ENCODE data around the gene BARX1. TPM values are rescaled to one million over a fixed set of nuclear protein-coding genes. Genes with fewer than 3 reads are reported as not detected.
"Not testable (repeated sequence)": the region's sequence is repeated elsewhere in the genome, so short reads cannot be mapped to it uniquely, and the experiment has no call there.

BARX1 gene
- total and polyA plus RNA-seq, 7 donors: not detected

DNA sequence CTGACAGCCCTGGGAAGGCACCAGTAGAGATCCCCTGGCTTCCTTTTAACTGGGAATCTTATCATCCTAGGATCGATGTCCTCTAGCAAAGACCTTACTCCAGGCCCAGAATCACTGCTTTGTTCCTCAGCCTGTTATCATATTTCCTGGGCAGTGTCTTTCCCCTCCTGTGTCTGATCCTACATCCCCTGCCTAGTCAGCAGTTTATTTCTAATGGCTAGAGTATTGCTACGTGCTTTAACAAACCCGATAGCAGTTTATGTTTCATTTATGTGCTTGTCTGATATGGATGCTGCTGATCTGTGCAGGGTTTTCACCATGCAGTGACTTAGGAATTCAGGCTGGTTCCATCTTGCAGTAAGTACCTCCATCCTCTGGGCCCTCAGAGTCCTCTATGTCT is 20.9 kb upstream of the BARX1 start:
- Histone ChIP-seq H3K36me3 (ENCODE audit: insufficient read depth in 1 of 2, low read depth in 1 of 2) (no peaks in the 10 kb centered on the region), H3K9me3 (peaks cover 5% of the 10 kb centered on the region), H3K4me1 (no peaks in the 10 kb centered on the region), H3K27ac (no peak overlapping the region), H3K4me3 (no peak overlapping the region), H3K27me3 (ENCODE audit: insufficient read depth in 3 of 3, low read length in 2 of 3) (peaks cover 0 to 10% (median 3%) of the 10 kb centered on the region in 3 donors)
- TF ChIP-seq, protein P1, sequence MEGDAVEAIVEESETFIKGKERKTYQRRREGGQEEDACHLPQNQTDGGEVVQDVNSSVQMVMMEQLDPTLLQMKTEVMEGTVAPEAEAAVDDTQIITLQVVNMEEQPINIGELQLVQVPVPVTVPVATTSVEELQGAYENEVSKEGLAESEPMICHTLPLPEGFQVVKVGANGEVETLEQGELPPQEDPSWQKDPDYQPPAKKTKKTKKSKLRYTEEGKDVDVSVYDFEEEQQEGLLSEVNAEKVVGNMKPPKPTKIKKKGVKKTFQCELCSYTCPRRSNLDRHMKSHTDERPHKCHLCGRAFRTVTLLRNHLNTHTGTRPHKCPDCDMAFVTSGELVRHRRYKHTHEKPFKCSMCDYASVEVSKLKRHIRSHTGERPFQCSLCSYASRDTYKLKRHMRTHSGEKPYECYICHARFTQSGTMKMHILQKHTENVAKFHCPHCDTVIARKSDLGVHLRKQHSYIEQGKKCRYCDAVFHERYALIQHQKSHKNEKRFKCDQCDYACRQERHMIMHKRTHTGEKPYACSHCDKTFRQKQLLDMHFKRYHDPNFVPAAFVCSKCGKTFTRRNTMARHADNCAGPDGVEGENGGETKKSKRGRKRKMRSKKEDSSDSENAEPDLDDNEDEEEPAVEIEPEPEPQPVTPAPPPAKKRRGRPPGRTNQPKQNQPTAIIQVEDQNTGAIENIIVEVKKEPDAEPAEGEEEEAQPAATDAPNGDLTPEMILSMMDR (IDR thresholded peaks at IDR 0.05): no peak
- 89 to 94% (median 89%) methylated on average over 3 of the region's 3 CpGs for WGBS, 3 donors
- intact Hi-C loops (cut with DNase I): no loop called here
- no peak for DNase-seq
- no peak for ATAC-seq

DNA sequence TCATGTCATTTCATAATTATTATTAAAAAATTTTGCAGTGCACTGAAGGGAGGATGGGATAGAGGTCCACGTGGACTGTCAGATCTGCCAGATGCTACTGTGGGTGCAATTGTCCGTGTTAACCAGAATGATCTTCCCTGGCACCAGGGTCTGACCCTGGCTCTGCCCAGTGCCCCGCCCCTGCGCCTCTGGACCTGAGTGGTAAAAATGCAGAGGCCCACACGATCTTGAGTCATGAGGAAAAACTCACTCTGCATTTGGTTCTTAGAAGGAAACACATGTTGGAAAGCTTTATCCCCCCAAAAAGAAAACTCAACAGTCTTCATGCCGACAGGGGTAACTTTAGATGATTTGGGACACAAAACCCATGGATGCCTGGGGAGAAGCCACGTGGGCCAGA is 20.1 kb upstream of the BARX1 start:
- Histone ChIP-seq H3K36me3 (ENCODE audit: insufficient read depth in 1 of 2, low read depth in 1 of 2) (no peaks in the 10 kb centered on the region), H3K27me3 (ENCODE audit: insufficient read depth in 3 of 3, low read length in 2 of 3) (peaks cover 0 to 8% (median 3%) of the 10 kb centered on the region in 3 donors), H3K9me3 (peaks cover 5% of the 10 kb centered on the region), H3K4me3 (no peak overlapping the region), H3K27ac (no peak overlapping the region), H3K4me1 (no peaks in the 10 kb centered on the region)
- WGBS, 3 donors: 72 to 84% (median 74%) methylated on average over 7 of the region's 7 CpGs
- intact Hi-C loops (cut with DNase I): no loop called here
- DNase-seq (no peak), ATAC-seq (no peak)
- TF ChIP-seq, protein P1 (IDR thresholded peaks at IDR 0.05): no peak

DNA sequence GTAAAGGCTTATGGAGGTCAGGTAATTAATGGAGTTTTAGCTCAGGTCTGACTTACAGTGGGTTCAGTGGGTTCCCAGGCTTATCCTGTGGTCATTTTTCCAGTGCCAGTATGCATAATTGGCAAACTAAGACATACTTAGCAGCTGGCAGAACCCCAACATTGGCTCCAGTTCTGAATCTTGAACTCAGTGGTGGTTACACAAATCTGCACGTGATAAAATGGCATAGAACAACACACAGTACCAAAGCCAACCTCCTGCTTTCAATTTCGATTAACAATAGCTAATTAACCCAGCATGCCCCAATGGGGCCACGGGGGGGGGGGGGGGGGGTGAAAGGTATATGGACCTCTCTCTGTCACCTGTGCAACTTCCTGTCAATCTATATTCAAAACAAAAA is 19.0 kb upstream of the BARX1 start:
- no peak for ATAC-seq
- TF ChIP-seq, protein P1 (IDR thresholded peaks at IDR 0.05): no peak
- no peaks in the 10 kb centered on the region for H3K4me1 ChIP-seq
- WGBS, 3 donors: 13 to 28% (median 22%) methylated on average over 2 to 3 of the region's 3 CpGs
- H3K9me3 ChIP-seq: peaks cover 5% of the 10 kb centered on the region
- intact Hi-C loops (cut with DNase I): no loop called here
- H3K27me3 ChIP-seq (ENCODE audit: insufficient read depth in 3 of 3, low read length in 2 of 3): peaks cover 0 to 3% (median 3%) of the 10 kb centered on the region in 3 donors
- no peak overlapping the region for H3K4me3 ChIP-seq
- no peak overlapping the region for H3K27ac ChIP-seq
- no peaks in the 10 kb centered on the region for H3K36me3 ChIP-seq (ENCODE audit: insufficient read depth in 1 of 2, low read depth in 1 of 2)
- DNase-seq: no peak

DNA sequence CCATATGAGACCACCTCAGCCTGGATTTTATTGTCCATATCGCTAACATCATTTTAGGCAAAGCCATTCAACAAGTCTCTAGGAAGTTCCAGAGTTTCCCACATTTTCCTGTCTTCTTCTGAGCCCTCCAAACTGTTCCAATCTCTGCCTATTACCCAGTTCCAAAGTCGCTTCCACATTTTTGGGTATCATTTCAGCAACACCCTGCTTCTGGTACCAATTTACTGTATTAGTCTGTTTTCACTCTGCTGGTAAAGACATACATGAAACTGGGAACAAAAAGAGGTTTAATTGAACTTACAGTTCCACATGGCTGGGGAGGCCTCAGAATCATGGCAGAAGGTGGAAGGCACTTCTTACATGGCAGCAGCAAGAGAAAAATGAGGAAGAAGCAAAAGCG is 17.5 kb upstream of the BARX1 start:
- H3K4me1 ChIP-seq; H3K36me3 ChIP-seq (ENCODE audit: insufficient read depth in 1 of 2, low read depth in 1 of 2); intact Hi-C loops (cut with DNase I); H3K4me3 ChIP-seq; H3K9me3 ChIP-seq; ATAC-seq; H3K27ac ChIP-seq; H3K27me3 ChIP-seq (ENCODE audit: insufficient read depth in 3 of 3, low read length in 2 of 3); DNase-seq: not testable (repeated sequence)
- 91 to 97% (median 92%) methylated on average over 3 of the region's 3 CpGs for WGBS, 3 donors

DNA sequence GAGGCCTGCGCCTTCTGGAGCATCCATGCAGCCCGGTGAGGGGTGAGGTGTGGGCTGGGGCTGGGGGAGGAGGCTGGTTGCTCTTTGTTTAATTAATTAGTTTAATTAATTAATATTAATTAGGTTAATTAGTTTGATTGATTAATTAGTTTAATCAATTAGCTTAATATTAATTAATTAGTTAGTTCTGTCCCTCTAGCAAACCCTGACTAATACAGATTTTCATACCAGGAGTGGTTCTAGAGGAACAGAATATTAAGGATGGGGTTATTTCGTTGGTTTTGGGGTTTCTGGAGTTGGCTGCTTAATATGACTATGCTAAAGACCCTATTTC is 14.1 kb upstream of the BARX1 start:
- Histone ChIP-seq H3K27ac (no peak overlapping the region), H3K9me3 (peaks cover 5% of the 10 kb centered on the region), H3K27me3 (ENCODE audit: insufficient read depth in 3 of 3, low read length in 2 of 3) (peaks cover 0 to 3% (median 1%) of the 10 kb centered on the region in 3 donors), H3K4me3 (no peak overlapping the region), H3K4me1 (no peaks in the 10 kb centered on the region), H3K36me3 (ENCODE audit: insufficient read depth in 1 of 2, low read depth in 1 of 2) (no peaks in the 10 kb centered on the region)
- ATAC-seq (no peak), DNase-seq (no peak)
- intact Hi-C loops (cut with DNase I): no loop called here
- WGBS, 3 donors: 80 to 84% (median 82%) methylated on average over 3 of the region's 3 CpGs
- TF ChIP-seq, protein P1 (IDR thresholded peaks at IDR 0.05): no peak
